Endometrial microvascular endothelial cells (primary cell): ENCODE measurements around the gene TLE5. TPM values are rescaled to one million over a fixed set of nuclear protein-coding genes. Genes with fewer than 3 reads are reported as not detected.

ENCODE experiments used
- in situ Hi-C: cut with HindIII; loops from 2 replicates; pipeline ENCODE4 v1.10.0; 2017; ENCODE audit warnings: low sequenced_read_pairs, low pct_unique_long_range_greater_than_20kb; ENCODE audit errors: inconsistent ontology term
- total RNA-seq: library from RNA; depleted of rRNA; stranded (reverse); fragments of >200 nt; gene quantifications from one replicate; pipeline ENCODE4 v1.2.3, GENCODE V29; 2015; ENCODE audit errors: inconsistent ontology term

The TLE5 gene
- total RNA-seq = 246 TPM

- in situ Hi-C loops = no loop called here
Measured at GRCh38 chr19:3062165-3063105, at the start of gene TLE5. Gene TLE5, minus strand, starts transcription at chr19:3062495. Its CDS starts 295 bp downstream, at chr19:3062200.

- in situ Hi-C loops = no loop called here
Measured at GRCh38 chr19:3111586-3112247, 49.4 kb upstream of the TLE5 start.

- in situ Hi-C loops = no loop called here
Measured at GRCh38 chr19:3110126-3110825, 48.0 kb upstream of the TLE5 start.

- in situ Hi-C loops = no loop called here
Measured at GRCh38 chr19:3109491-3109890, 47.2 kb upstream of the TLE5 start.

- in situ Hi-C loops = no loop called here
Measured at GRCh38 chr19:3108775-3109174, 46.5 kb upstream of the TLE5 start.

GRCh38 chr19:3107658-3108057 lies 45.4 kb upstream of the TLE5 start:
- in situ Hi-C loops = no loop called here

- in situ Hi-C loops = no loop called here
Measured at GRCh38 chr19:3106509-3107141, 44.3 kb upstream of the TLE5 start.

GRCh38 chr19:3105641-3106508 lies 43.6 kb upstream of the TLE5 start:
- in situ Hi-C loops = no loop called here

- in situ Hi-C loops = no loop called here
Measured at GRCh38 chr19:3104708-3104983, 42.4 kb upstream of the TLE5 start.

GRCh38 chr19:3102239-3103140 lies 40.2 kb upstream of the TLE5 start:
- in situ Hi-C loops = no loop called here

- in situ Hi-C loops = no loop called here
Measured at GRCh38 chr19:3100747-3101730, 38.7 kb upstream of the TLE5 start.

GRCh38 chr19:3100331-3100730 lies 38.0 kb upstream of the TLE5 start:
- in situ Hi-C loops = no loop called here

- in situ Hi-C loops = no loop called here
Measured at GRCh38 chr19:3099347-3100145, 37.3 kb upstream of the TLE5 start.

GRCh38 chr19:3098515-3099346 lies 36.4 kb upstream of the TLE5 start:
- in situ Hi-C loops = no loop called here

GRCh38 chr19:3098141-3098514 lies 35.8 kb upstream of the TLE5 start:
- in situ Hi-C loops = no loop called here
